T-cell (primary cell): ENCODE results near the gene SLC48A1. TPM values are rescaled to one million over a fixed set of nuclear protein-coding genes. Genes with fewer than 3 reads are reported as not detected.

Source experiments
- ATAC-seq, 4 experiments: fragments of 200-7000 bp in 3 of 4; fragments of 150-1000 bp in 1 of 4; cut with Tn5 transposase; replicated peaks in 1 of 4; 1 replicate in 3 of 4; 2 replicates in 1 of 4; pipeline ENCODE4 v1.10.0; 2021; ENCODE audit warnings: moderate library complexity in 3 of 4, mild to moderate bottlenecking in 2 of 4, moderate number of reproducible peaks in 1 of 4
- CTCF ChIA-PET, 2 donors: fragments of 300-600 bp; sonication (Branson Sonifier 250); formaldehyde crosslinking; loops; one replicate each; lab custom pipeline; 2022; ENCODE audit warnings: antibody characterized with exemption in 2 of 2; lab: Charles Lee
- POLR2A ChIA-PET, 2 donors: fragments of 300-600 bp; sonication (Branson Sonifier 250); formaldehyde crosslinking; loops; one replicate each; lab custom pipeline; 2022; ENCODE audit warnings: antibody characterized with exemption in 2 of 2; lab: Charles Lee
- DNase-seq, 35 experiments: peaks; one replicate each; pipeline versions ENCODE4 v3.0.0 to v3.0.0-alpha.2; 2013 to 2023
- H3K27ac ChIP-seq: one replicate; pipeline ENCODE4 v1.5.1; 2013; ENCODE audit warnings: low read length
- H3K27me3 ChIP-seq, 2 experiments: replicated peaks in 1 of 2; 1 replicate in 1 of 2; 2 replicates in 1 of 2; pipeline versions ENCODE4 v1.6.1 to v1.7.0; 2013; ENCODE audit warnings: low read length in 1 of 2, mixed read lengths in 1 of 2; ENCODE audit not compliant: control insufficient read depth in 2 of 2, insufficient read depth in 2 of 2; ENCODE audit errors: extremely low read depth in 1 of 2
- H3K36me3 ChIP-seq, 2 donors: 1 replicate in 1 of 2; 2 replicates in 1 of 2; pipeline versions ENCODE4 v1.6.1 to v1.7.0; 2013; ENCODE audit warnings: low read length in 1 of 2; ENCODE audit not compliant: control insufficient read depth in 2 of 2, insufficient read depth in 1 of 2; ENCODE audit errors: extremely low read depth in 1 of 2
- H3K4me1 ChIP-seq, 2 experiments: 1 replicate in 1 of 2; 2 replicates in 1 of 2; pipeline versions ENCODE4 v1.6.1 to v1.7.0; 2013; ENCODE audit warnings: low read length in 2 of 2, mixed read lengths in 1 of 2; ENCODE audit not compliant: insufficient read depth in 2 of 2, control insufficient read depth in 1 of 2; ENCODE audit errors: extremely low read depth in 1 of 2
- H3K4me3 ChIP-seq, 2 donors: 1 replicate in 1 of 2; 2 replicates in 1 of 2; pipeline versions ENCODE4 v1.5.1 to v1.7.0; 2013; ENCODE audit warnings: mild to moderate bottlenecking in 2 of 2, low read length in 1 of 2, moderate library complexity in 1 of 2; ENCODE audit not compliant: control insufficient read depth in 1 of 2; ENCODE audit errors: extremely low read depth in 1 of 2
- H3K9me3 ChIP-seq: 2 replicates; pipeline ENCODE4 v1.7.0; 2013
- H3K27ac Mint-ChIP-seq, 2 donors: one replicate each; pipeline ENCODE4 v1.8.0; 2020 to 2021; ENCODE audit warnings: mild to moderate bottlenecking in 2 of 2, mixed read lengths in 2 of 2
- H3K27me3 Mint-ChIP-seq, 2 donors: one replicate each; pipeline ENCODE4 v1.8.0; 2021 to 2022; ENCODE audit warnings: mixed read lengths in 2 of 2
- H3K36me3 Mint-ChIP-seq: one replicate; pipeline ENCODE4 v1.8.0; 2021; ENCODE audit warnings: mixed read lengths
- H3K4me1 Mint-ChIP-seq, 3 donors: one replicate each; pipeline ENCODE4 v1.8.0; 2020 to 2022; ENCODE audit warnings: mixed read lengths in 3 of 3, mild to moderate bottlenecking in 1 of 3
- H3K4me3 Mint-ChIP-seq, 3 donors: one replicate each; pipeline ENCODE4 v1.8.0; 2020 to 2022; ENCODE audit warnings: mild to moderate bottlenecking in 3 of 3, mixed read lengths in 3 of 3, moderate library complexity in 3 of 3
- H3K9me3 Mint-ChIP-seq, 3 donors: one replicate each; pipeline ENCODE4 v1.8.0; 2020 to 2022; ENCODE audit warnings: mixed read lengths in 3 of 3
- WGBS: methylation state at CpG from one replicate; pipeline ENCODE4 v1.1.5; 2013; ENCODE audit warnings: missing lambda C conversion rate; ENCODE audit not compliant: insufficient coverage; 5-methylcytosine and 5-hydroxymethylcytosine counted together
- total RNA-seq, 35 experiments: library from RNA in 6 of 35; stranded (reverse) in 6 of 35; fragments of 120-200 nt in 1 of 35; gene quantifications; one replicate each; pipeline versions ENCODE4 v1.2.1 to v1.2.4 and lab custom pipeline; 2013 to 2026

SLC48A1 gene
- total RNA-seq, 5 donors from 2014 or later (not counting 1 experiment from before 2014, with no cell fraction given): 5.8 to 13.7 (median 10.2) TPM

GRCh38 chr12:47822401-47822800 is 49.4 kb downstream of the SLC48A1 start:
- H3K4me1 Mint-ChIP-seq: peaks cover 84 to 85% (median 85%) of the 10 kb centered on the region in 3 donors

GRCh38 chr12:47822863-47823262 is 49.8 kb downstream of the SLC48A1 start:
- peak overlapping the region in 1 of 3 donors; percentile 59 for H3K4me3 Mint-ChIP-seq
- WGBS: 100% methylated on average over 1 of the region's 3 CpGs
- no peaks in the 10 kb centered on the region for H3K27me3 ChIP-seq
- peaks cover 80 to 82% (median 81%) of the 10 kb centered on the region in 3 donors for H3K4me1 Mint-ChIP-seq
- H3K36me3 ChIP-seq: no peaks in the 10 kb centered on the region
- no peaks in the 10 kb centered on the region for H3K9me3 ChIP-seq
- peak overlapping the region; percentile 98 to 99 for H3K27ac Mint-ChIP-seq
- ATAC-seq (no peak), DNase-seq (no peak)
- H3K36me3 Mint-ChIP-seq: no peaks in the 10 kb centered on the region
- peaks cover 56 to 83% of the 10 kb centered on the region in 2 experiments for H3K4me1 ChIP-seq
- H3K27ac ChIP-seq: peak overlapping the region; percentile 75
- no peaks in the 10 kb centered on the region for H3K9me3 Mint-ChIP-seq
- H3K4me3 ChIP-seq: no peak overlapping the region
- POLR2A ChIA-PET: interaction anchor here (0.6 to 0.7 kb wide), 2 partner anchors 11 to 22 kb away, joined by 3 read pairs; no protein-coding TSS in a partner anchor
- H3K27me3 Mint-ChIP-seq: no peaks in the 10 kb centered on the region
- CTCF ChIA-PET: interaction anchor here (0.5 to 1.2 kb wide), 4 partner anchors 11 to 15 kb away, joined by 3 to 5 read pairs (median 3); no protein-coding TSS in a partner anchor

More at GRCh38 chr12:47822401-47822800, 49.4 kb downstream of the SLC48A1 start:
- H3K4me3 ChIP-seq: no peak overlapping the region
- no peaks in the 10 kb centered on the region for H3K36me3 ChIP-seq
- Mint-ChIP-seq H3K27me3 (no peaks in the 10 kb centered on the region), H3K4me3 (no peak overlapping the region), H3K36me3 (no peaks in the 10 kb centered on the region), H3K9me3 (no peaks in the 10 kb centered on the region), H3K27ac (peak overlapping the region; percentile 98 to 99)
- no peaks in the 10 kb centered on the region for H3K9me3 ChIP-seq
- ChIA-PET POLR2A (interaction anchor here (0.6 to 0.7 kb wide), 4 partner anchors 10 to 1559 kb away, joined by 3 read pairs; no protein-coding TSS in a partner anchor), CTCF (interaction anchor here (0.5 to 1.2 kb wide), 5 partner anchors 11 to 17 kb away, joined by 3 to 5 read pairs (median 3); no protein-coding TSS in a partner anchor)
- no peaks in the 10 kb centered on the region for H3K27me3 ChIP-seq
- peaks cover 57 to 84% of the 10 kb centered on the region in 2 experiments for H3K4me1 ChIP-seq
- H3K27ac ChIP-seq: peak overlapping the region; percentile 75
- ATAC-seq (no peak), DNase-seq (no peak)
- 60% methylated on average over 1 of the region's 2 CpGs for WGBS

- Mint-ChIP-seq H3K27ac (peak overlapping the region; percentile 98 to 99), H3K27me3 (no peaks in the 10 kb centered on the region), H3K4me3 (peak overlapping the region in 2 of 3 donors; percentile 59 to 60), H3K9me3 (no peaks in the 10 kb centered on the region), H3K36me3 (no peaks in the 10 kb centered on the region), H3K4me1 (peaks cover 80 to 82% (median 81%) of the 10 kb centered on the region in 3 donors)
- no peaks in the 10 kb centered on the region for H3K27me3 ChIP-seq
- DNase-seq: no peak
- no peaks in the 10 kb centered on the region for H3K36me3 ChIP-seq
- peak overlapping the region; percentile 75 for H3K27ac ChIP-seq
- ChIA-PET CTCF (interaction anchor here (1.1 to 1.3 kb wide), 3 partner anchors 10 to 15 kb away, joined by 3 to 5 read pairs (median 4); no protein-coding TSS in a partner anchor), POLR2A (no interaction called here)
- H3K4me3 ChIP-seq: peak overlapping the region in 1 of 2 donors; percentile 25
- H3K4me1 ChIP-seq: peaks cover 57 to 83% of the 10 kb centered on the region in 2 experiments
- no peaks in the 10 kb centered on the region for H3K9me3 ChIP-seq
- no peak for ATAC-seq
- WGBS: 100% methylated on average over 2 of the region's 5 CpGs
These were observed 50.5 kb downstream of the SLC48A1 start for GRCh38 chr12:47823422-47824086.

GRCh38 chr12:47824198-47824597 is 51.2 kb downstream of the SLC48A1 start:
- Histone ChIP-seq H3K36me3 (no peaks in the 10 kb centered on the region), H3K27ac (peak overlapping the region; percentile 75), H3K9me3 (no peaks in the 10 kb centered on the region), H3K4me1 (peaks cover 61 to 85% of the 10 kb centered on the region in 2 experiments), H3K4me3 (no peak overlapping the region), H3K27me3 (no peaks in the 10 kb centered on the region)
- peak in 26 of 35 experiments; percentile 27 to 75 (median 46) for DNase-seq
- Mint-ChIP-seq H3K27ac (peak overlapping the region; percentile 98 to 99), H3K27me3 (no peaks in the 10 kb centered on the region), H3K9me3 (no peaks in the 10 kb centered on the region), H3K36me3 (no peaks in the 10 kb centered on the region), H3K4me3 (peak overlapping the region; percentile 40 to 60 (median 59)), H3K4me1 (peaks cover 86 to 88% (median 86%) of the 10 kb centered on the region in 3 donors)
- CTCF ChIA-PET: interaction anchor here (0.8 to 1.3 kb wide), 5 partner anchors 9 to 16 kb away, joined by 3 to 6 read pairs (median 4); no protein-coding TSS in a partner anchor
- ATAC-seq: peak; percentile 43 to 72 (median 56)
- WGBS: 5% methylated on average over 2 of the region's 2 CpGs
- POLR2A ChIA-PET: interaction anchor here in 1 of 2 donors (0.6 to 1.0 kb wide), 2 partner anchors 9 to 1063 kb away, joined by 5 read pairs; no protein-coding TSS in a partner anchor

GRCh38 chr12:47824635-47825034 is 51.6 kb downstream of the SLC48A1 start:
- DNase-seq: no peak
- WGBS: no CpG with 5 or more reads among the region's 3 CpGs
- Histone ChIP-seq H3K36me3 (no peaks in the 10 kb centered on the region), H3K27me3 (no peaks in the 10 kb centered on the region), H3K27ac (peak overlapping the region; percentile 75), H3K4me3 (no peak overlapping the region), H3K4me1 (peaks cover 65 to 89% of the 10 kb centered on the region in 2 experiments), H3K9me3 (no peaks in the 10 kb centered on the region)
- H3K4me1 Mint-ChIP-seq: peaks cover 90 to 92% (median 90%) of the 10 kb centered on the region in 3 donors
- POLR2A ChIA-PET: interaction anchor here in 1 of 2 donors (0.6 to 1.0 kb wide), 2 partner anchors 8 to 1062 kb away, joined by 5 read pairs; no protein-coding TSS in a partner anchor
- H3K27ac Mint-ChIP-seq: peak overlapping the region; percentile 98 to 99
- H3K4me3 Mint-ChIP-seq: peak overlapping the region; percentile 38 to 60 (median 59)
- ATAC-seq: peak in 2 of 4 experiments; percentile 2 to 3
- no peaks in the 10 kb centered on the region for H3K36me3 Mint-ChIP-seq
- no peaks in the 10 kb centered on the region for H3K27me3 Mint-ChIP-seq
- CTCF ChIA-PET: interaction anchor here (0.8 to 1.3 kb wide), 6 partner anchors 9 to 16 kb away, joined by 3 to 6 read pairs (median 4); no protein-coding TSS in a partner anchor
- H3K9me3 Mint-ChIP-seq: no peaks in the 10 kb centered on the region

- POLR2A ChIA-PET: no interaction called here
- no peaks in the 10 kb centered on the region for H3K9me3 Mint-ChIP-seq
- Histone ChIP-seq H3K36me3 (no peaks in the 10 kb centered on the region), H3K9me3 (no peaks in the 10 kb centered on the region), H3K27me3 (no peaks in the 10 kb centered on the region), H3K4me3 (no peak overlapping the region), H3K4me1 (peaks cover 70 to 92% of the 10 kb centered on the region in 2 experiments), H3K27ac (peak overlapping the region; percentile 75)
- no peak for ATAC-seq
- no peak for DNase-seq
- H3K4me1 Mint-ChIP-seq: peaks cover 90 to 92% (median 90%) of the 10 kb centered on the region in 3 donors
- peak overlapping the region; percentile 98 to 99 for H3K27ac Mint-ChIP-seq
- no peaks in the 10 kb centered on the region for H3K36me3 Mint-ChIP-seq
- CTCF ChIA-PET: interaction anchor here (0.6 to 0.9 kb wide), 2 partner anchors 14 to 20 kb away, joined by 3 to 4 read pairs; no protein-coding TSS in a partner anchor
- 89% methylated on average over 5 of the region's 6 CpGs for WGBS
- H3K27me3 Mint-ChIP-seq: no peaks in the 10 kb centered on the region
- peak overlapping the region in 1 of 3 donors; percentile 59 for H3K4me3 Mint-ChIP-seq
These were observed 52.2 kb downstream of the SLC48A1 start for GRCh38 chr12:47825173-47825639.
